GM23248 (cell line): ENCODE results near the gene SCLY.

Source experiments
- EZH2 ChIP-seq: fragments of 200-600 bp; sonication (generic); IDR thresholded peaks from 2 replicates; pipeline ENCODE4 v1.6.1; 2018; ENCODE audit warnings: antibody characterized with exemption, mild to moderate bottlenecking; ENCODE audit not compliant: insufficient read depth, poor library complexity, severe bottlenecking
- EZH2phosphoT487 ChIP-seq: fragments of 200-600 bp; sonication (generic); IDR thresholded peaks from 2 replicates; pipeline ENCODE4 v1.6.1; 2018; ENCODE audit warnings: antibody characterized with exemption, moderate library complexity, mild to moderate bottlenecking, low read depth; ENCODE audit not compliant: insufficient read depth

DNA sequence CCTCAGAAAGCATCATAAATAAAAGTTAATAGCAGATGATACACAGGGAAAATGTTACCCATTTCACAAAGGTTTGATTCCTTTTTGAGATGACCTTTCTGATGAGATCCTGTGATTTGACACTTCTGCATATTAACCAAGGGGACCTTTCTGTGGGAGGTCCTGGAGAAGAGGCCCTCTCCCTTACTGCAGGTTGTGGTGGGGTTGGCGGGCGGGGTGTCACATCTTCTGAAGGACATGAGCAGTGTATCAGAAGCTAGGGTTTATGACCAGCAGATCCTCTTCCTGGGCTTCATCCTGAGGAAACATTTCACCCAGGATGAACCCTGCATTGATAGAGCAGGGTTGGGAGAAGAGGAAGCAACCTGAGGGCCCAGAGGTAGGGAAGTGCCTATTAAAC is 37.2 kb upstream of the SCLY start:
- TF ChIP-seq EZH2 = no peak
- no peak for TF ChIP-seq EZH2phosphoT487
